HepG2 (cell line): ENCODE results near the gene CFAP210. TPM values are rescaled to one million over a fixed set of nuclear protein-coding genes. Genes with fewer than 3 reads are reported as not detected.
A peak's percentile ranks its signal among the peaks of the same experiment; 100 is the strongest.

Source experiments
- DPF2 ChIP-seq: sonication (generic); formaldehyde crosslinking; IDR thresholded peaks from 2 replicates; pipeline ENCODE4 v1.4.0; 2020; ENCODE audit warnings: mild to moderate bottlenecking, low read depth, missing genetic modification reagents, borderline replicate concordance
- GZF1 ChIP-seq: sonication (generic); formaldehyde crosslinking; IDR thresholded peaks from 2 replicates; pipeline ENCODE4 v1.5.1; 2020; ENCODE audit warnings: mild to moderate bottlenecking, missing genetic modification reagents
- NFE2 ChIP-seq: sonication (generic); formaldehyde crosslinking; IDR thresholded peaks from 2 replicates; pipeline ENCODE4 v1.4.0; 2020; ENCODE audit warnings: missing genetic modification reagents
- POGZ ChIP-seq: sonication (generic); formaldehyde crosslinking; IDR thresholded peaks from 2 replicates; pipeline ENCODE4 v1.4.0; 2020; ENCODE audit warnings: mild to moderate bottlenecking, missing genetic modification reagents
- REPIN1 ChIP-seq: sonication (generic); formaldehyde crosslinking; IDR thresholded peaks from 2 replicates; pipeline ENCODE4 v1.8.0; 2022; ENCODE audit warnings: missing genetic modification reagents, low read depth, mild to moderate bottlenecking, borderline replicate concordance
- ZNF652 ChIP-seq: IDR thresholded peaks from 2 replicates; pipeline ENCODE4 v1.6.1; 2016; ENCODE audit warnings: low read depth, borderline replicate concordance
- polyA plus RNA-seq, 8 experiments: library from polyadenylated mRNA; depleted of rRNA in 3 of 8; stranded (reverse) in 7 of 8; unstranded in 1 of 8; fragments of >200 nt; fragmentation: Illumina TruSeq in 4 of 8; extraction: Trizol in 4 of 8; gene quantifications; 2 replicates each; pipeline versions ENCODE4 v1.2.1 to v1.2.3, GENCODE V29; 2011 to 2016; ENCODE audit warnings: low read depth in 4 of 8, missing spikeins in 1 of 8, mixed read lengths in 1 of 8; ENCODE audit not compliant: insufficient read depth in 1 of 8
- total RNA-seq, 5 experiments: library from RNA; depleted of rRNA; stranded (reverse); fragments of >200 nt; fragmentation: Illumina TruSeq; extraction: Trizol; gene quantifications; 2 replicates each; pipeline ENCODE4 v1.2.3, GENCODE V29; 2016; ENCODE audit warnings: low read depth in 1 of 5
- TF ChIP-seq, protein P1 (sequence below): sonication (generic); formaldehyde crosslinking; IDR thresholded peaks from 2 replicates; pipeline ENCODE4 v1.4.0; 2020; ENCODE audit warnings: mild to moderate bottlenecking, missing genetic modification reagents
- TF ChIP-seq, protein P2 (sequence below): sonication (generic); formaldehyde crosslinking; IDR thresholded peaks from 2 replicates; pipeline ENCODE4 v1.4.0; 2020; ENCODE audit warnings: missing genetic modification reagents, borderline replicate concordance

The CFAP210 gene
- total and polyA plus RNA-seq, 2 of the 13 experiments (the other 11 are each of a cell fraction or from before 2014, with no cell fraction given) = 0.18 TPM; not detected in 1

DNA sequence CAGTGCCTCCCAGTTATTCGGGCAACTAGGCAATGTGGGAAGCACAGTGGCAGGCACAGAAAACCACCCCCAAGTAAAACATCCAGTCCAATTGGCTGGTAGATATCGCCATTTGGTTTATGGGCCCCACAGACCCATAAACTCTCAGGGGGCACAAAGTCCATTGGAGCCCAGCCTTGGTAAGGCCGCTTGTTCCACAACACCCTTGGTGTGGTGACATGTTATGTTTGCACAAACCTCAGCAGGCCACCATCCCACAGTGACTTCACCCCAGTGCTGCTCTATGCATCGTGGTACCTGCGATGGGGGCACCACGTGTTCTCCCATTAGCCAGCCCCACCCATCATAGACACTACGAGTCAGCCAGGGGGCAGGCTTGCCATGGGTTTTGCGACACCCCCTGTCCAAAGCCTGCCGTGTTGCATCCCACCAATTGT is 18.6 kb upstream of the CFAP210 start (continued):
- TF ChIP-seq, protein P1, sequence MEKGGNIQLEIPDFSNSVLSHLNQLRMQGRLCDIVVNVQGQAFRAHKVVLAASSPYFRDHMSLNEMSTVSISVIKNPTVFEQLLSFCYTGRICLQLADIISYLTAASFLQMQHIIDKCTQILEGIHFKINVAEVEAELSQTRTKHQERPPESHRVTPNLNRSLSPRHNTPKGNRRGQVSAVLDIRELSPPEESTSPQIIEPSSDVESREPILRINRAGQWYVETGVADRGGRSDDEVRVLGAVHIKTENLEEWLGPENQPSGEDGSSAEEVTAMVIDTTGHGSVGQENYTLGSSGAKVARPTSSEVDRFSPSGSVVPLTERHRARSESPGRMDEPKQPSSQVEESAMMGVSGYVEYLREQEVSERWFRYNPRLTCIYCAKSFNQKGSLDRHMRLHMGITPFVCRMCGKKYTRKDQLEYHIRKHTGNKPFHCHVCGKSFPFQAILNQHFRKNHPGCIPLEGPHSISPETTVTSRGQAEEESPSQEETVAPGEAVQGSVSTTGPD (CRISPR knock-in tag) = 0 out of 2 replicates have a peak, but pooled peaks have one; percentile 26
- peak; percentile 55; the same call in 1 of the 2 replicates for TF ChIP-seq POGZ (CRISPR knock-in tag)
- TF ChIP-seq GZF1 (CRISPR knock-in tag) = no peak
- no peak for TF ChIP-seq REPIN1 (CRISPR knock-in tag)
- TF ChIP-seq, protein P2, sequence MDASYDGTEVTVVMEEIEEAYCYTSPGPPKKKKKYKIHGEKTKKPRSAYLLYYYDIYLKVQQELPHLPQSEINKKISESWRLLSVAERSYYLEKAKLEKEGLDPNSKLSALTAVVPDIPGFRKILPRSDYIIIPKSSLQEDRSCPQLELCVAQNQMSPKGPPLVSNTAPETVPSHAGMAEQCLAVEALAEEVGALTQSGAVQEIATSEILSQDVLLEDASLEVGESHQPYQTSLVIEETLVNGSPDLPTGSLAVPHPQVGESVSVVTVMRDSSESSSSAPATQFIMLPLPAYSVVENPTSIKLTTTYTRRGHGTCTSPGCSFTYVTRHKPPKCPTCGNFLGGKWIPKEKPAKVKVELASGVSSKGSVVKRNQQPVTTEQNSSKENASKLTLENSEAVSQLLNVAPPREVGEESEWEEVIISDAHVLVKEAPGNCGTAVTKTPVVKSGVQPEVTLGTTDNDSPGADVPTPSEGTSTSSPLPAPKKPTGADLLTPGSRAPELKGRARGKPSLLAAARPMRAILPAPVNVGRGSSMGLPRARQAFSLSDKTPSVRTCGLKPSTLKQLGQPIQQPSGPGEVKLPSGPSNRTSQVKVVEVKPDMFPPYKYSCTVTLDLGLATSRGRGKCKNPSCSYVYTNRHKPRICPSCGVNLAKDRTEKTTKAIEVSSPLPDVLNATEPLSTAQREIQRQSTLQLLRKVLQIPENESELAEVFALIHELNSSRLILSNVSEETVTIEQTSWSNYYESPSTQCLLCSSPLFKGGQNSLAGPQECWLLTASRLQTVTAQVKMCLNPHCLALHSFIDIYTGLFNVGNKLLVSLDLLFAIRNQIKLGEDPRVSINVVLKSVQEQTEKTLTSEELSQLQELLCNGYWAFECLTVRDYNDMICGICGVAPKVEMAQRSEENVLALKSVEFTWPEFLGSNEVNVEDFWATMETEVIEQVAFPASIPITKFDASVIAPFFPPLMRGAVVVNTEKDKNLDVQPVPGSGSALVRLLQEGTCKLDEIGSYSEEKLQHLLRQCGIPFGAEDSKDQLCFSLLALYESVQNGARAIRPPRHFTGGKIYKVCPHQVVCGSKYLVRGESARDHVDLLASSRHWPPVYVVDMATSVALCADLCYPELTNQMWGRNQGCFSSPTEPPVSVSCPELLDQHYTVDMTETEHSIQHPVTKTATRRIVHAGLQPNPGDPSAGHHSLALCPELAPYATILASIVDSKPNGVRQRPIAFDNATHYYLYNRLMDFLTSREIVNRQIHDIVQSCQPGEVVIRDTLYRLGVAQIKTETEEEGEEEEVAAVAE (CRISPR knock-in tag) = no peak
- no peak for TF ChIP-seq NFE2 (CRISPR knock-in tag)
- no peak for TF ChIP-seq ZNF652 (CRISPR knock-in tag)
- no peak for TF ChIP-seq DPF2 (CRISPR knock-in tag)
